Measurements from ENCODE around the gene WDR73. TPM values are rescaled to one million over a fixed set of nuclear protein-coding genes. Genes with fewer than 3 reads are reported as not detected.
"Not testable (repeated sequence)": the region's sequence is repeated elsewhere in the genome, so short reads cannot be mapped to it uniquely, and the experiment has no call there.

WDR73 gene
- total RNA-seq, 1 donor from 2014 or later = 16.2 TPM

DNA sequence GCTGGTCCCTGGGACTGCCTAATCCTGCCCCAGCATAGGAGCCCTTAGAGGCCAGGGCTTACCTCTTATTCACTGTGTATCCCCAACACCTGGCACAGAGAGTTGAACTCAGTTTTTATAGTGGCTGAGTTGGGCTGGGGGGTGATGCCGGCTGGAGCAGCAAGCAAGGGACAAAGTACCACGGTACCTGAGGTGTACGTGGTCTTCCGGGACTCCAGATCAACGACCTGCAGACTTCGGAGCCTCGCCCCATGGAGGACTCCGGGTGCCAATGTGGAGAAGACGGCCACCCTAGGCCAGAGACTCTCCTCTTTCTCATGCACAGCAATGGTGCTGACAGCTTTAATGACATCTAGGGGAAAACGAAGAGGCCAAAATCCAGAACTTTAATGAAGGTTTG lies 8.1 kb downstream of the WDR73 start:
- Histone ChIP-seq H3K27me3 (ENCODE audit: control insufficient read depth in 3 of 3, insufficient read depth in 3 of 3, low read length in 3 of 3) (no peaks in the 10 kb centered on the region), H3K4me1 (ENCODE audit: control insufficient read depth in 3 of 3, insufficient read depth in 3 of 3, low read length in 3 of 3) (peaks cover 0 to 3% (median 0%) of the 10 kb centered on the region in 3 donors), H3K9ac (ENCODE audit: low read depth in 1 of 3, low read length in 3 of 3) (no peak overlapping the region), H3K27ac (ENCODE audit: low read depth, low read length) (no peak overlapping the region), H3K4me3 (ENCODE audit: low read length in 3 of 3) (no peak overlapping the region), H3K9me3 (ENCODE audit: control insufficient read depth in 3 of 3, low read length in 3 of 3) (no peaks in the 10 kb centered on the region), H3K36me3 (ENCODE audit: control insufficient read depth in 3 of 3, insufficient read depth in 3 of 3, low read length in 3 of 3) (peaks cover 44 to 69% (median 69%) of the 10 kb centered on the region in 3 donors)

DNA sequence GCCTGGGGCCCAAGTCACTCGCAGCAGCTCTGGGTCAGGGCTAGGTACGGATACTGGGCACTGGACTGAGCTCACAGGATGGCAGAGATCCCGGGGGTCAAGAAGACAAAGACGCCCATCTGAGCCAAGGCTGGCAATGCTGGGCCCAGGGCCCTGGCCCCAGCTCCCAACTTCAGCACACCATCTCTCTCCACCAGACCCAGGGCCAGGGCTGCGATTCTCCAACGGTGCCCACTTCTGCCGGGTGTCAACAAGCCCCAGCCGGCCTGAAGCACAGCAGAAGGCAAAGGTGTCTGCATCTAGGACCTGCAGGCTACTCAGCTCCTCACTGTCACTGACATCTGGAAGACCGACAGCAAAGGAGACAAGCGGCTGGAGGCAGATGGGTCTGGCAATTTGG lies 8.6 kb downstream of the WDR73 start:
- H3K4me3 ChIP-seq (ENCODE audit: low read length in 3 of 3) = no peak overlapping the region
- peaks cover 0 to 3% (median 0%) of the 10 kb centered on the region in 3 donors for H3K4me1 ChIP-seq (ENCODE audit: control insufficient read depth in 3 of 3, insufficient read depth in 3 of 3, low read length in 3 of 3)
- no peak overlapping the region for H3K27ac ChIP-seq (ENCODE audit: low read depth, low read length)
- H3K9me3 ChIP-seq (ENCODE audit: control insufficient read depth in 3 of 3, low read length in 3 of 3) = no peaks in the 10 kb centered on the region
- H3K36me3 ChIP-seq (ENCODE audit: control insufficient read depth in 3 of 3, insufficient read depth in 3 of 3, low read length in 3 of 3) = peaks cover 47 to 74% (median 74%) of the 10 kb centered on the region in 3 donors
- H3K27me3 ChIP-seq (ENCODE audit: control insufficient read depth in 3 of 3, insufficient read depth in 3 of 3, low read length in 3 of 3) = no peaks in the 10 kb centered on the region
- no peak overlapping the region for H3K9ac ChIP-seq (ENCODE audit: low read depth in 1 of 3, low read length in 3 of 3)

DNA sequence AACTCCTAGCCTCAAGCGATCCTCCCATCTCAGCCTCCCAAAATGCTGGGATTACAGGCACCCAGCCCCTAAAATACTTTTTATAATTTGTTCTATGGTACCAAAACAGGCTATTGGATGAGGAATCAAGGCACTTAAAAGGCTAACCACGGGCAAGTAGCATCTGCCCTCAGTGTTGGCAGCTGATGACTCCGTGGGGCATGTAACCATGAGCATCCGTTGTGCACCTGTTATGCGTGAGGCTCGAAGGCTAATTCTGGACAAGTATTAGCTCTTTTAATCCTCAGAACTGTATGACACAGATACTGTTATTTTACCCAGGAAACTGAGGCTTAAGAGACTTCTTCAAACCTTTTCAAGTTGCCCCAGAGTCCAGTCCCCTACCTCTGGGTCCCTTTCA lies 10.2 kb downstream of the WDR73 start:
- H3K9me3 ChIP-seq (ENCODE audit: control insufficient read depth in 3 of 3, low read length in 3 of 3) = no peaks in the 10 kb centered on the region
- H3K9ac ChIP-seq (ENCODE audit: low read depth in 1 of 3, low read length in 3 of 3) = peak overlapping the region in 1 of 3 donors; percentile 8
- H3K4me1 ChIP-seq (ENCODE audit: control insufficient read depth in 3 of 3, insufficient read depth in 3 of 3, low read length in 3 of 3) = peaks cover 0 to 3% (median 0%) of the 10 kb centered on the region in 3 donors
- no peak overlapping the region for H3K27ac ChIP-seq (ENCODE audit: low read depth, low read length)
- H3K36me3 ChIP-seq (ENCODE audit: control insufficient read depth in 3 of 3, insufficient read depth in 3 of 3, low read length in 3 of 3) = peaks cover 55 to 80% (median 77%) of the 10 kb centered on the region in 3 donors
- H3K27me3 ChIP-seq (ENCODE audit: control insufficient read depth in 3 of 3, insufficient read depth in 3 of 3, low read length in 3 of 3) = no peaks in the 10 kb centered on the region
- no peak overlapping the region for H3K4me3 ChIP-seq (ENCODE audit: low read length in 3 of 3)

DNA sequence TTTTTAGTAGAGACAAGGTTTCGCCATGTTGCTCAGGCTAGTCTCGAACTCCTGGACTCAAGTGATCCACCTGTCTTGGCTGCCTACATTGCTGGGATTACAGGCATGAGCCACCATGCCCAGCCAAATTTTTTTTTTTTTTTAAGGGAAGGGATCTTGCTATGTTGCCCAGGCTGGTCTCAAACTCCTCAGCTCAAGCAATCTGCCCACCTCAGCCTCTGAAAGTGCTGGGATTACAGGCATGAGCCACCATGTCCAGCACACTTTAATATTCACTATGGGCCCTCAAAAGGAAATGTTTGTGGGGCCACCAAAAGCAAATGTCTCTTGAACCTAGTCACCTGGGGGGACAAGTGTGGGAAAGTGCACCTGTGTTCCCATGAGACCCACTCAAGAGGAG lies 11.4 kb downstream of the WDR73 start:
- H3K4me3 ChIP-seq (ENCODE audit: low read length in 3 of 3); H3K27ac ChIP-seq (ENCODE audit: low read depth, low read length); H3K9me3 ChIP-seq (ENCODE audit: control insufficient read depth in 3 of 3, low read length in 3 of 3); H3K4me1 ChIP-seq (ENCODE audit: control insufficient read depth in 3 of 3, insufficient read depth in 3 of 3, low read length in 3 of 3); H3K27me3 ChIP-seq (ENCODE audit: control insufficient read depth in 3 of 3, insufficient read depth in 3 of 3, low read length in 3 of 3); H3K9ac ChIP-seq (ENCODE audit: low read depth in 1 of 3, low read length in 3 of 3): not testable (repeated sequence)
- H3K36me3 ChIP-seq (ENCODE audit: control insufficient read depth in 3 of 3, insufficient read depth in 3 of 3, low read length in 3 of 3) = peaks cover 51 to 74% (median 71%) of the 10 kb centered on the region in 3 donors

DNA sequence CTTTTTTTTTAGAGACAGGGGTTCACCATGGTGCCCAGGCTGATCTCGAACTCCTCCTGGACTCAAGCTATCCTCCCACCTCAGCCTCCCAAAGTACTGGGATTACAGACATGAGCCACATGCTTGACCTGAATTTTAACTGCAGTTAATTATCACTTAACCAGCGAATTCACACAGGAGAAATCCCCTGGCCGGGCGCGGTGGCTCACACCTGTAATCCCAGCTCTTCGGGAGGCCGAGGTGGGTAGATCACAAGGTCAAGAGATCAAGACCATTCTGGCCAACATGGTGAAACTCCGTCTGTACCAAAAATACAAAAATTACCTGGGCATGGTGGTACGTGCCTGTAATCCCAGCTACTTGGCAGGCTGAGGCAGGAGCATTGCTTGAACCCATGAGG lies 12.2 kb downstream of the WDR73 start:
- H3K4me3 ChIP-seq (ENCODE audit: low read length in 3 of 3); H3K4me1 ChIP-seq (ENCODE audit: control insufficient read depth in 3 of 3, insufficient read depth in 3 of 3, low read length in 3 of 3); H3K9ac ChIP-seq (ENCODE audit: low read depth in 1 of 3, low read length in 3 of 3); H3K27me3 ChIP-seq (ENCODE audit: control insufficient read depth in 3 of 3, insufficient read depth in 3 of 3, low read length in 3 of 3); H3K27ac ChIP-seq (ENCODE audit: low read depth, low read length); H3K9me3 ChIP-seq (ENCODE audit: control insufficient read depth in 3 of 3, low read length in 3 of 3): not testable (repeated sequence)
- peaks cover 50 to 70% (median 69%) of the 10 kb centered on the region in 3 donors for H3K36me3 ChIP-seq (ENCODE audit: control insufficient read depth in 3 of 3, insufficient read depth in 3 of 3, low read length in 3 of 3)

DNA sequence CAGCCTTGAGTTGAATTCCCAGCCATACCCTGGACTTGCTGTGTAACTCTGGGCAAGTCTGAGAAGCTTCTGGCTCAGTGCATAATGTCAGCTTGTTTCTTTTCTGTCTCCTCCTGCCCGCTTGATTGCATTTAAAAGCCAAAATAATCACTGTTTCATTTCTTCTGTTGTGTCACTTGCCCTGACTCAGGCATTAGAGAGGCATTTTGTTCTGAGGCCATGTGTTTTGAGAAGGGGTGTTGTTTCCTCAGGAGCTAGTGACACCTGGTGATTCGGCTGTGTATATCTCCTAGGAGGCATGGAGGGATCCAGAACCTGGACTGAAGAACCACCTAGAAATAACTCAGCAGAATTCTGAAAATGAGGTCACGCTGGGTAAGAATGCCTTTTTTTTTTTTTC lies 16.0 kb downstream of the WDR73 start:
- H3K4me1 ChIP-seq (ENCODE audit: control insufficient read depth in 3 of 3, insufficient read depth in 3 of 3, low read length in 3 of 3) = peaks cover 7 to 13% (median 10%) of the 10 kb centered on the region in 3 donors
- no peak overlapping the region for H3K27ac ChIP-seq (ENCODE audit: low read depth, low read length)
- H3K27me3 ChIP-seq (ENCODE audit: control insufficient read depth in 3 of 3, insufficient read depth in 3 of 3, low read length in 3 of 3) = no peaks in the 10 kb centered on the region
- peaks cover 29 to 53% (median 48%) of the 10 kb centered on the region in 3 donors for H3K36me3 ChIP-seq (ENCODE audit: control insufficient read depth in 3 of 3, insufficient read depth in 3 of 3, low read length in 3 of 3)
- H3K9ac ChIP-seq (ENCODE audit: low read depth in 1 of 3, low read length in 3 of 3) = no peak overlapping the region
- no peak overlapping the region for H3K4me3 ChIP-seq (ENCODE audit: low read length in 3 of 3)
- no peaks in the 10 kb centered on the region for H3K9me3 ChIP-seq (ENCODE audit: control insufficient read depth in 3 of 3, low read length in 3 of 3)

DNA sequence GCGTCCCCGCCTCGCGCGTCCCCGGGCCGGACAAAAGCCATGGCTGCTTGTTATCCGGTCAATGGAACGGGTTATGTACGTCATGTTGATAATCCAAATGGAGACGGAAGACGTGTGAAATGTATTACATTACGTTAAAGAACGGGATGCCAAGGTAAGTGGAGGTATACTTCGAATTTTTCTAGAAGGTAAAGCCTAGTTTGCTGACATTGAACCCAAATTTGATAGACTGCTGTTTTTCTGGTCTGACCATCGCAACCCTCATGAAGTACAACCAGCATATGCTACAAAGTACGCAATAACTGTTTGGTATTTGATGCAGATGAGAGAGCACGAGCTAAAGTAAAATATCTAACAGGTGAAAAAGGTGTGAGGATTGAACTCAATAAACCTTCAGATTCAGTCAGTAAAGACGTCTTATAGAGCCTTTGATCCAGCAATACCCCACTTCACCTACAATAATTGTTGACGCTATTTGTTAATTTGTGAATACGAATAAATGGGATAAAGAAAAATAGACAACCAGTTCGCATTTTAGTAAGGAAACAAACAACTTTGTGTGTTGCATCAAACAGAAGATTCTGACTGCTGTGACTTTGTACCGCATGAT lies 19.8 kb downstream of the WDR73 start:
- peaks cover 25 to 36% (median 27%) of the 10 kb centered on the region in 3 donors for H3K4me1 ChIP-seq (ENCODE audit: control insufficient read depth in 3 of 3, insufficient read depth in 3 of 3, low read length in 3 of 3)

DNA sequence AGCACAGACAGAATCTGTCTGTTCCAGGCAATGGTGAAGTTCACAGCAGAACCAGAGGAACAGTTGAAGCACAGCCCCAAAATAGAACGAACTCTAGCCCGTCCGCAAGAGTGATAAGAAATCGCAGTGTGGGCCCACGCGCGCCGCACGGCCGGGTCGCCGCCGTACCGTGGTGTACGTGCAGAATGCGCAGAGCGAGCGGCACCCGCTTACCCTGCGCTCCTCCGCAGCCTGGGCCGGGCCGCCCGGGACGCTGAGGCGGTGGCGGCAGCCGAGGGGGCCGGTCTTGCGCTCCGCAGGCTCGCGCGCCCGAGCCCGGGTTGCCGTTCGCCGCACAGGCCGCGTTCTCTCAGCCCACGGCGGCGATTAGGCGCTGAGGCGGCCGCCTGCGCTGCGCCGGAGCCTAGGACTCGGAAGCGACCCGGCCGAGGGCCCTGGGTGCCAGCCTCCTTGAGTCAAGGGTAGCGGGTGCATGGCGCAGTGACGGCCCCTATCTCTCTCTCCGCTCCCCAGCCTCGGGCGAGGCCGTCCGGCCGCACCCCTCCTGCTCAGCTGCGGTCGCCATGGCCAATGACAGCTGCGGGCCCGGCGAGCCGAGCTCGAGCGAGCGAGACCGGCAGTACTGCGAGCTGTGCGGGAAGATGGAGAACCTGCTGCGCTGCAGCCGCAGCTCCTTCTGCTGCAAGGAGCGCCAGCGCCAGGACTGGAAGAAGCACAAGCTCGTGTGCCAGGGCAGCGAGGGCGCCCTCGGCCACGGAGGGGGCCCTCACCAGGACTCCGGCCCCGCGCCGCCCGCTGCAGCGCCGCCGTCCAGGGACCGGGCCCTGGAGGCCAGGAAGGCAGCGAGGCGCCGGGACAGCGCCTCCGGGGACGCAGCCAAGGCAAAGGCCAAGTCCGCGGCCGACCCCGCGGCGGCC lies 20.5 kb downstream of the WDR73 start:
- Histone ChIP-seq H3K36me3 (ENCODE audit: control insufficient read depth in 3 of 3, insufficient read depth in 3 of 3, low read length in 3 of 3) (peaks cover 5 to 16% (median 14%) of the 10 kb centered on the region in 3 donors), H3K27me3 (ENCODE audit: control insufficient read depth in 3 of 3, insufficient read depth in 3 of 3, low read length in 3 of 3) (no peaks in the 10 kb centered on the region), H3K4me1 (ENCODE audit: control insufficient read depth in 3 of 3, insufficient read depth in 3 of 3, low read length in 3 of 3) (peaks cover 25 to 36% (median 27%) of the 10 kb centered on the region in 3 donors), H3K4me3 (ENCODE audit: low read length in 3 of 3) (peak overlapping the region; percentile 60 to 93 (median 83)), H3K27ac (ENCODE audit: low read depth, low read length) (peak overlapping the region; percentile 81), H3K9ac (ENCODE audit: low read depth in 1 of 3, low read length in 3 of 3) (peak overlapping the region; percentile 81 to 98 (median 95)), H3K9me3 (ENCODE audit: control insufficient read depth in 3 of 3, low read length in 3 of 3) (no peaks in the 10 kb centered on the region)

More for the DNA sequence above, 19.8 kb downstream of the WDR73 start:
- H3K9ac ChIP-seq (ENCODE audit: low read depth in 1 of 3, low read length in 3 of 3) = peak overlapping the region; percentile 81 to 98 (median 95)
- H3K9me3 ChIP-seq (ENCODE audit: control insufficient read depth in 3 of 3, low read length in 3 of 3) = no peaks in the 10 kb centered on the region
- H3K36me3 ChIP-seq (ENCODE audit: control insufficient read depth in 3 of 3, insufficient read depth in 3 of 3, low read length in 3 of 3) = peaks cover 6 to 20% (median 18%) of the 10 kb centered on the region in 3 donors
- H3K4me3 ChIP-seq (ENCODE audit: low read length in 3 of 3) = peak overlapping the region; percentile 60 to 93 (median 83)
- H3K27ac ChIP-seq (ENCODE audit: low read depth, low read length) = peak overlapping the region; percentile 81
- no peaks in the 10 kb centered on the region for H3K27me3 ChIP-seq (ENCODE audit: control insufficient read depth in 3 of 3, insufficient read depth in 3 of 3, low read length in 3 of 3)

DNA sequence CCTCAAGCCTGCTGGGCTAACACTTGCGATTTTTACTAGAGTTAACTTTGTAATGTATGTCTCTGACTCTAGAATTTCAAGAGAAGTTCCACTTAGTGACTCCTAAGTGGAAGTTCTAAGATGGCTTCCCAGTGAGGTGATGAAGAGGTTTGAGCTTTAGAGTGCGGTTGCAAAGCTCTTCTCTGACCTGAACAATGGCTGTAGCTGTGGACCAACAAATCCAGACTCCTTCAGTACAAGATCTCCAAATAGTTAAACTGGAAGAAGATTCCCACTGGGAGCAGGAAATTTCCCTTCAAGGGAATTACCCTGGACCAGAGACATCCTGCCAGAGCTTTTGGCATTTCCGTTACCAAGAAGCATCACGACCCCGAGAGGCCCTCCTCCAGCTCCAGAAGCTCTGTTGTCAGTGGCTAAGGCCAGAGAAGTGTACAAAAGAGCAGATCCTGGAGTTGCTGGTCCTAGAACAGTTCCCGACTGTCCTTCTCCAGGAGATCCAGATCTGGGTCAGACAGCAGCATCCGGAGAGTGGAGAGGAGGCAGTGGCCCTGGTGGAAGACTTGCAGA lies 22.3 kb downstream of the WDR73 start:
- Histone ChIP-seq H3K4me1 (ENCODE audit: control insufficient read depth in 3 of 3, insufficient read depth in 3 of 3, low read length in 3 of 3) (peaks cover 24 to 32% (median 25%) of the 10 kb centered on the region in 3 donors), H3K9ac (ENCODE audit: low read depth in 1 of 3, low read length in 3 of 3) (peak overlapping the region; percentile 86 to 98 (median 95))

More for the DNA sequence above, 22.3 kb downstream of the WDR73 start:
- Histone ChIP-seq H3K9me3 (ENCODE audit: control insufficient read depth in 3 of 3, low read length in 3 of 3) (no peaks in the 10 kb centered on the region), H3K4me3 (ENCODE audit: low read length in 3 of 3) (peak overlapping the region; percentile 83 to 93 (median 89)), H3K27me3 (ENCODE audit: control insufficient read depth in 3 of 3, insufficient read depth in 3 of 3, low read length in 3 of 3) (no peaks in the 10 kb centered on the region), H3K36me3 (ENCODE audit: control insufficient read depth in 3 of 3, insufficient read depth in 3 of 3, low read length in 3 of 3) (peaks cover 0 to 7% (median 5%) of the 10 kb centered on the region in 3 donors), H3K27ac (ENCODE audit: low read depth, low read length) (peak overlapping the region; percentile 87)

All from skeletal muscle tissue (tissue), 4 donors.